EL (cell line): ENCODE measurements around the gene ABLIM3.

Source experiments
- DNase-seq: peaks from one replicate; pipeline ENCODE4 v3.0.0-alpha.2; 2016

The ABLIM3 gene

GRCh38 chr5:149141224-149141956 lies at the start of gene ABLIM3:
ABLIM3 (plus strand) TSS chr5:149141493; CDS start chr5:149142096, 603 bp downstream.
- DNase-seq: peak; percentile 79

GRCh38 chr5:149093625-149094024 lies 47.7 kb upstream of the ABLIM3 start:
- DNase-seq: no peak

- DNase-seq: no peak
Observed at GRCh38 chr5:149094996-149095395, 46.3 kb upstream of the ABLIM3 start.

- DNase-seq: no peak
Observed at GRCh38 chr5:149099920-149100319, 41.4 kb upstream of the ABLIM3 start.

- DNase-seq: no peak
Observed at GRCh38 chr5:149100331-149100730, 41.0 kb upstream of the ABLIM3 start.

GRCh38 chr5:149108651-149109280 lies 32.5 kb upstream of the ABLIM3 start:
- DNase-seq: no peak

GRCh38 chr5:149110406-149110805 lies 30.9 kb upstream of the ABLIM3 start:
- DNase-seq: no peak

- peak; percentile 60 for DNase-seq
Observed at GRCh38 chr5:149113669-149114068, 27.6 kb upstream of the ABLIM3 start.

- peak; percentile 83 for DNase-seq
Observed at GRCh38 chr5:149114403-149115312, 26.6 kb upstream of the ABLIM3 start.

- DNase-seq: no peak
Observed at GRCh38 chr5:149117970-149118369, 23.3 kb upstream of the ABLIM3 start.

GRCh38 chr5:149118463-149118862 lies 22.8 kb upstream of the ABLIM3 start:
- DNase-seq: no peak

GRCh38 chr5:149121145-149121544 lies 20.1 kb upstream of the ABLIM3 start:
- no peak for DNase-seq

GRCh38 chr5:149123211-149123610 lies 18.1 kb upstream of the ABLIM3 start:
- DNase-seq: no peak

- no peak for DNase-seq
Observed at GRCh38 chr5:149125386-149125891, 15.9 kb upstream of the ABLIM3 start.

GRCh38 chr5:149126906-149127305 lies 14.4 kb upstream of the ABLIM3 start:
- DNase-seq: no peak

GRCh38 chr5:149127394-149127955 lies 13.8 kb upstream of the ABLIM3 start:
- no peak for DNase-seq

- peak; percentile 50 for DNase-seq
Observed at GRCh38 chr5:149128023-149128875, 13.0 kb upstream of the ABLIM3 start.

GRCh38 chr5:149129181-149129580 lies 12.1 kb upstream of the ABLIM3 start:
- peak; percentile 30 for DNase-seq

GRCh38 chr5:149130121-149130914 lies 11.0 kb upstream of the ABLIM3 start:
- DNase-seq: no peak

GRCh38 chr5:149132474-149132873 lies 8.8 kb upstream of the ABLIM3 start:
- no peak for DNase-seq
